Endothelial cell of umbilical vein (primary cell): ENCODE results near the gene AZGP1. TPM values are rescaled to one million over a fixed set of nuclear protein-coding genes. Genes with fewer than 3 reads are reported as not detected.
"Not testable (repeated sequence)": the region's sequence is repeated elsewhere in the genome, so short reads cannot be mapped to it uniquely, and the experiment has no call there.

Experiments used
- BruUV-seq: library from RNA; stranded (reverse); fragments of 400-500 nt; replicated peaks from 2 replicates; lab custom pipeline; 2021; lab: Mats Ljungman, UMichigan
- CTCF ChIA-PET: fragments of 300-600, 350-600 bp; sonication (Branson Sonifier 250); formaldehyde crosslinking; loops from one replicate; lab custom pipeline; 2021; ENCODE audit warnings: antibody characterized with exemption, inconsistent platforms; lab: Charles Lee
- POLR2A ChIA-PET: fragments of 300-600, 350-600 bp; sonication (Branson Sonifier 250); formaldehyde crosslinking; loops from one replicate; lab custom pipeline; 2021; ENCODE audit warnings: antibody characterized with exemption, inconsistent platforms; lab: Charles Lee
- DNase-seq: peaks from one replicate; pipeline ENCODE4 v3.0.0-alpha.2; 2011; ENCODE audit warnings: low read depth, low spot score
- FAIRE-seq: peaks from 2 replicates; lab custom pipeline; 2011; peaks lifted over from hg19 to GRCh38; lab: Jason Lieb, UNC
- H2AFZ ChIP-seq: 2 replicates; pipeline ENCODE4 v1.6.0; 2012; ENCODE audit warnings: low read depth, low read length, control low read depth, inconsistent platforms
- H3K27ac ChIP-seq: 2 replicates; pipeline ENCODE4 v1.5.1; 2011; ENCODE audit warnings: low read depth, mild to moderate bottlenecking, control low read depth, low read length, moderate library complexity; ENCODE audit not compliant: insufficient read depth
- H3K27me3 ChIP-seq, 2 experiments: 2 replicates each; pipeline versions ENCODE4 v1.6.0 to v1.6.1; 2011; ENCODE audit warnings: low read length in 2 of 2, mixed read lengths in 1 of 2; ENCODE audit not compliant: control insufficient read depth in 2 of 2, insufficient read depth in 2 of 2
- H3K36me3 ChIP-seq, 2 experiments: 2 replicates in 1 of 2; 3 replicates in 1 of 2; pipeline ENCODE4 v1.5.1; 2011; ENCODE audit warnings: low read length in 2 of 2, mild to moderate bottlenecking in 1 of 2, moderate library complexity in 1 of 2; ENCODE audit not compliant: control insufficient read depth in 2 of 2, insufficient read depth in 2 of 2; ENCODE audit errors: extremely low read depth in 1 of 2
- H3K4me1 ChIP-seq: 3 replicates; pipeline ENCODE4 v1.5.1; 2011; ENCODE audit warnings: mild to moderate bottlenecking, low read length; ENCODE audit not compliant: control insufficient read depth, insufficient read depth; ENCODE audit errors: extremely low read depth
- H3K4me2 ChIP-seq: 2 replicates; pipeline ENCODE4 v1.6.1; 2011; ENCODE audit warnings: low read length, control low read depth, mixed read lengths; ENCODE audit not compliant: insufficient read depth
- H3K4me3 ChIP-seq, 3 experiments: fragments of 200-600 bp in 1 of 3; sonication (generic), shearing (Covaris generic) in 1 of 3; replicated peaks in 1 of 3; 2 replicates each; pipeline ENCODE4 v1.5.1; 2011 to 2016; ENCODE audit warnings: control low read depth in 3 of 3, low read length in 3 of 3, mild to moderate bottlenecking in 2 of 3, inconsistent platforms in 1 of 3, low read depth in 1 of 3, moderate library complexity in 1 of 3; ENCODE audit not compliant: insufficient read depth in 1 of 3
- H3K79me2 ChIP-seq: 2 replicates; pipeline ENCODE4 v1.6.0; 2012; ENCODE audit warnings: low read length, inconsistent platforms; ENCODE audit not compliant: control insufficient read depth, insufficient read depth
- H3K9ac ChIP-seq: replicated peaks from 2 replicates; pipeline ENCODE3; 2011; ENCODE audit warnings: low read length, control low read depth; ENCODE audit not compliant: insufficient read depth; ENCODE audit errors: extremely low read depth
- H3K9me1 ChIP-seq: replicated peaks from 3 replicates; pipeline ENCODE4 v1.6.0; 2011; ENCODE audit warnings: mild to moderate bottlenecking, low read length; ENCODE audit not compliant: control insufficient read depth, insufficient read depth; ENCODE audit errors: extremely low read depth
- H3K9me3 ChIP-seq: replicated peaks from 2 replicates; pipeline ENCODE4 v1.5.1; 2012; ENCODE audit warnings: low read length, inconsistent platforms; ENCODE audit not compliant: control insufficient read depth, insufficient read depth
- H4K20me1 ChIP-seq: replicated peaks from 2 replicates; pipeline ENCODE3; 2011; ENCODE audit warnings: mild to moderate bottlenecking, low read length; ENCODE audit not compliant: control insufficient read depth, insufficient read depth; ENCODE audit errors: extremely low read depth
- EZH2 ChIP-seq: IDR thresholded peaks from 2 replicates; pipeline ENCODE4 v1.6.1; 2012; ENCODE audit warnings: borderline replicate concordance, low read depth, mild to moderate bottlenecking, moderate library complexity, low read length, inconsistent platforms; ENCODE audit not compliant: severe bottlenecking
- FOS ChIP-seq: IDR thresholded peaks from 2 replicates; pipeline ENCODE4 v1.6.1; 2011; ENCODE audit warnings: mild to moderate bottlenecking, low read length, moderate library complexity, borderline replicate concordance; ENCODE audit not compliant: insufficient read depth
- GATA2 ChIP-seq: IDR thresholded peaks from 2 replicates; pipeline ENCODE4 v1.7.0; 2011; ENCODE audit warnings: low read depth, mild to moderate bottlenecking, moderate library complexity, mixed read lengths, low read length; ENCODE audit not compliant: insufficient read length, insufficient read depth
- JUN ChIP-seq: IDR thresholded peaks from 2 replicates; pipeline ENCODE4 v1.6.1; 2011; ENCODE audit warnings: borderline replicate concordance, low read depth; ENCODE audit not compliant: insufficient read length, insufficient read depth
- MYC ChIP-seq: IDR thresholded peaks from one replicate; pipeline ENCODE4 v1.6.1; 2011; ENCODE audit warnings: mild to moderate bottlenecking, low read depth, low read length
- POLR2A ChIP-seq: IDR thresholded peaks from 2 replicates; pipeline ENCODE4 v1.6.1; 2012; ENCODE audit warnings: low read depth, mild to moderate bottlenecking, control low read depth, low read length
- POLR2AphosphoS5 ChIP-seq: IDR thresholded peaks from 2 replicates; pipeline ENCODE4 v1.6.1; 2012; ENCODE audit warnings: low read depth, mild to moderate bottlenecking, control low read depth, low read length, moderate library complexity; ENCODE audit not compliant: insufficient read depth
- dilution Hi-C: fragments of 300-500 bp; cut with MboI; formaldehyde crosslinking; loops from one replicate; pipeline ENCODE4 v1.15.0; 2019; ENCODE audit warnings: low sequenced_read_pairs; ENCODE audit not compliant: extremely low pct_ligation_motif_present
- intact Hi-C: fragments of 100-400 bp; cut with micrococcal nuclease; formaldehyde crosslinking; loops from one replicate; pipeline ENCODE4 v1.10.0; 2022
- polyA plus RNA-seq, 4 experiments: library from polyadenylated mRNA; depleted of rRNA in 3 of 4; stranded (reverse) in 3 of 4; unstranded in 1 of 4; fragments of >200 nt; gene quantifications; 2 replicates each; pipeline versions ENCODE4 v1.2.1 to v1.2.3, GENCODE V29; 2011 to 2012; ENCODE audit warnings: missing spikeins in 1 of 4
- total RNA-seq: library from RNA; stranded (reverse); gene quantifications from 2 replicates; pipeline ENCODE4 v1.2.3, GENCODE V29; 2021
- TF ChIP-seq, protein P1 (sequence below), 2 donors: IDR thresholded peaks; 1 replicate in 1 of 2; 2 replicates in 1 of 2; pipeline ENCODE4 v1.5.1; 2011; ENCODE audit warnings: low read length in 2 of 2, mild to moderate bottlenecking in 2 of 2, moderate library complexity in 2 of 2, control low read depth in 1 of 2, inconsistent platforms in 1 of 2, low read depth in 1 of 2; ENCODE audit not compliant: insufficient read depth in 1 of 2; ENCODE audit errors: extremely low read depth in 1 of 2
- TF ChIP-seq, protein P2 (sequence below): IDR thresholded peaks from 2 replicates; pipeline ENCODE4 v1.6.1; 2011; ENCODE audit not compliant: insufficient read depth, insufficient read length

Gene AZGP1
- total and polyA plus RNA-seq, 2 donors (not counting 3 experiments of a cell fraction or from before 2014, with no cell fraction given): not detected

DNA sequence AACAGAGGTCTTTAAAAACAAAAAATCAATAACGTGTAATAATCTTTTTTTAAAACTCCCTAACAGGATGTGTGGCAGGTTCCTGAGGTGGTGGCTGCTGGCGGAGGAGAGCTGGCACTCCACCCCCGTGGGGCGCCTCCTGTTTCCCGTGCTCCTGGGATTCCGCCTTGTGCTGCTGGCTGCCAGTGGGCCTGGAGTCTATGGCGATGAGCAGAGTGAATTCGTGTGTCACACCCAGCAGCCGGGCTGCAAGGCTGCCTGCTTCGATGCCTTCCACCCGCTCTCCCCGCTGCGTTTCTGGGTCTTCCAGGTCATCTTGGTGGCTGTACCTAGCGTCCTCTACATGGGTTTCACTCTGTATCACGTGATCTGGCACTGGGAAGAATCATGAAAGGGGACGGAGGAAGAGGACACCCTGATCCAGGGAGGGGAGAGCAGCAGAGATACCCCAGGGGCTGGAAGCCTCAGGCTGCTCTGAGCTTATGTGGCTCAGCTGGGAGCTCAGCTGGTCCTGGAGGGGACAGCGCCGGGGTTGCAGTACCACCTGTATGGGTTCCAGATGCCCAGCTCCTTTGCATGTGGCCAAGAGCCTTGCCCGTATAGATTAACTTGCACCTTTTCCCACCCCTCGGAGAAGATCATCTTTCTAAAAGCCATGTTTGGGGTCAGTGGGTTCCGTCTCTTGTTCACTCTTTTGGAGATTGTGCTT lies 16.7 kb upstream of the AZGP1 start:
- Histone ChIP-seq H4K20me1 (no peaks in the 10 kb centered on the region), H3K4me3 (no peak overlapping the region), H3K27ac (no peak overlapping the region), H3K9me1 (no peaks in the 10 kb centered on the region), H3K4me2 (no peak overlapping the region), H3K4me1 (no peaks in the 10 kb centered on the region), H3K9me3 (no peaks in the 10 kb centered on the region), H2AFZ (no peak overlapping the region), H3K9ac (no peak overlapping the region), H3K36me3 (no peaks in the 10 kb centered on the region), H3K27me3 (peaks cover 2 to 5% of the 10 kb centered on the region in 2 experiments), H3K79me2 (no peaks in the 10 kb centered on the region)
- ChIA-PET CTCF (interaction anchor here (0.6 to 9.6 kb wide), 8 partner anchors 14 to 143 kb away, joined by 3 to 158 read pairs (median 6); partner anchors contain the start of genes MBLAC1, TRIM4, ZKSCAN1 and ZSCAN21), POLR2A (interaction anchor here (1.4 kb wide), 1 partner anchor 73 kb away, joined by 3 read pairs; the partner anchor contains the start of gene TRIM4)
- DNase-seq (no peak), FAIRE-seq (no peak)
- TF ChIP-seq POLR2A (no peak), JUN (no peak), GATA2 (no peak), FOS (no peak), EZH2 (no peak), MYC (no peak), POLR2AphosphoS5 (no peak)
- TF ChIP-seq, protein P1, sequence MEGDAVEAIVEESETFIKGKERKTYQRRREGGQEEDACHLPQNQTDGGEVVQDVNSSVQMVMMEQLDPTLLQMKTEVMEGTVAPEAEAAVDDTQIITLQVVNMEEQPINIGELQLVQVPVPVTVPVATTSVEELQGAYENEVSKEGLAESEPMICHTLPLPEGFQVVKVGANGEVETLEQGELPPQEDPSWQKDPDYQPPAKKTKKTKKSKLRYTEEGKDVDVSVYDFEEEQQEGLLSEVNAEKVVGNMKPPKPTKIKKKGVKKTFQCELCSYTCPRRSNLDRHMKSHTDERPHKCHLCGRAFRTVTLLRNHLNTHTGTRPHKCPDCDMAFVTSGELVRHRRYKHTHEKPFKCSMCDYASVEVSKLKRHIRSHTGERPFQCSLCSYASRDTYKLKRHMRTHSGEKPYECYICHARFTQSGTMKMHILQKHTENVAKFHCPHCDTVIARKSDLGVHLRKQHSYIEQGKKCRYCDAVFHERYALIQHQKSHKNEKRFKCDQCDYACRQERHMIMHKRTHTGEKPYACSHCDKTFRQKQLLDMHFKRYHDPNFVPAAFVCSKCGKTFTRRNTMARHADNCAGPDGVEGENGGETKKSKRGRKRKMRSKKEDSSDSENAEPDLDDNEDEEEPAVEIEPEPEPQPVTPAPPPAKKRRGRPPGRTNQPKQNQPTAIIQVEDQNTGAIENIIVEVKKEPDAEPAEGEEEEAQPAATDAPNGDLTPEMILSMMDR (IDR thresholded peaks at IDR 0.05; ENCODE audit: extremely low read depth in 1 of 2, insufficient read depth in 1 of 2, low read depth in 1 of 2, low read length in 2 of 2): no peak
- TF ChIP-seq, protein P2, sequence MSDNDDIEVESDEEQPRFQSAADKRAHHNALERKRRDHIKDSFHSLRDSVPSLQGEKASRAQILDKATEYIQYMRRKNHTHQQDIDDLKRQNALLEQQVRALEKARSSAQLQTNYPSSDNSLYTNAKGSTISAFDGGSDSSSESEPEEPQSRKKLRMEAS: no peak
- dilution Hi-C loops: no loop called here
- BruUV-seq: no TSS peak
- intact Hi-C loops: loop anchor here (5.0 kb wide), 1 partner anchor 135 kb away; the partner anchor contains the start of gene MBLAC1

DNA sequence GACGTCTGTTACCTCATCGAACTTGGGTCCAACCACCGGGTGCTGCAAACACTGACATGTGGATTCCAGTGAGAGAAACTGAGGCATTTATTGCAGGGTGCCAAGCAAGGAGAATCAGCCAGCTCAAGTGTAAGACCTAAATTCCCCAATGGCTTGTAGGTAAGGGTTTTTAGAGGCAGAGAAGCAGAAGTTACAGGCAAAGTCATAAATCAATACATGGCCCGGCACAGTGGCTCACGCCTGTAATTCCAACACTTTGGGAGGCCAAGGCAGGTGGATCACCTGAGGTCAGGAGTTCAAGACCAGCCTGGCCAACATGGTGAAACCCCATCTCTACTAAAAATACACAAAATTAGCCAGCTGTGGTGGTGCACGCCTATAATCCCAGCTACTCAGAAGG lies 15.7 kb upstream of the AZGP1 start:
- H3K79me2 ChIP-seq, H3K4me3 ChIP-seq, H3K4me2 ChIP-seq, H3K36me3 ChIP-seq, BruUV-seq, dilution Hi-C loops, H3K9me3 ChIP-seq, DNase-seq, H3K9me1 ChIP-seq, H2AFZ ChIP-seq, FAIRE-seq, H3K27me3 ChIP-seq, H4K20me1 ChIP-seq, H3K27ac ChIP-seq, H3K9ac ChIP-seq, H3K4me1 ChIP-seq: not testable (repeated sequence)
- ChIA-PET CTCF (interaction anchor here (0.6 to 9.6 kb wide), 13 partner anchors 13 to 416 kb away, joined by 3 to 158 read pairs (median 6); partner anchors contain the start of genes GJC3, MBLAC1, TRIM4 and ZKSCAN1), POLR2A (interaction anchor here (1.4 kb wide), 1 partner anchor 72 kb away, joined by 3 read pairs; the partner anchor contains the start of gene TRIM4)
- intact Hi-C loops: loop anchor here (1.0 to 5.0 kb wide), 4 partner anchors 12 to 219 kb away; partner anchors contain the start of gene MBLAC1
